ENCODE data around the gene EXOC1L. TPM values are rescaled to one million over a fixed set of nuclear protein-coding genes. Genes with fewer than 3 reads are reported as not detected.
"Not testable (repeated sequence)": the region's sequence is repeated elsewhere in the genome, so short reads cannot be mapped to it uniquely, and the experiment has no call there.

The EXOC1L gene
- total RNA-seq, 1 donor = not detected

DNA sequence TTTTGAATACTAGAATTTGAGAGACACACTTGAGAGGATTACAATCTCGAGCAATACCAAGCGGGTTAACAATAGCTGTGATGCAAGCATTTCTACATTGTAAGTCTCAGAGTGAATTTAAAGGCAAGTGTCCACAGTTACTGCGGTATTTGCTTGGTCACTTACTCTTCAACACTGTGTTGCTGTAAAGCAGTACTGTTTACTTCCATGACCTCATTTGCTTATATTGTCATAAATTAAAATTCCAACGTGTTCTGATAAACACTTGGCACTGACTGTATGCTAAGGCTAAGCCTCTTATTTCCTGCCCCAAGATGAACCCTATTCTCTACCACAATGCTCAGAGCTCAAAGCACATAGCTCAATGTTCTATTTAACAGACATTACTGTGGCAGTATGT is 11.1 kb downstream of the EXOC1L start:
- no peak overlapping the region for H3K4me3 ChIP-seq (ENCODE audit: low read depth, low read length)
- TF ChIP-seq, protein P1, sequence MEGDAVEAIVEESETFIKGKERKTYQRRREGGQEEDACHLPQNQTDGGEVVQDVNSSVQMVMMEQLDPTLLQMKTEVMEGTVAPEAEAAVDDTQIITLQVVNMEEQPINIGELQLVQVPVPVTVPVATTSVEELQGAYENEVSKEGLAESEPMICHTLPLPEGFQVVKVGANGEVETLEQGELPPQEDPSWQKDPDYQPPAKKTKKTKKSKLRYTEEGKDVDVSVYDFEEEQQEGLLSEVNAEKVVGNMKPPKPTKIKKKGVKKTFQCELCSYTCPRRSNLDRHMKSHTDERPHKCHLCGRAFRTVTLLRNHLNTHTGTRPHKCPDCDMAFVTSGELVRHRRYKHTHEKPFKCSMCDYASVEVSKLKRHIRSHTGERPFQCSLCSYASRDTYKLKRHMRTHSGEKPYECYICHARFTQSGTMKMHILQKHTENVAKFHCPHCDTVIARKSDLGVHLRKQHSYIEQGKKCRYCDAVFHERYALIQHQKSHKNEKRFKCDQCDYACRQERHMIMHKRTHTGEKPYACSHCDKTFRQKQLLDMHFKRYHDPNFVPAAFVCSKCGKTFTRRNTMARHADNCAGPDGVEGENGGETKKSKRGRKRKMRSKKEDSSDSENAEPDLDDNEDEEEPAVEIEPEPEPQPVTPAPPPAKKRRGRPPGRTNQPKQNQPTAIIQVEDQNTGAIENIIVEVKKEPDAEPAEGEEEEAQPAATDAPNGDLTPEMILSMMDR (IDR thresholded peaks at IDR 0.05; ENCODE audit: insufficient read depth, low read depth, low read length) = no peak
- peak; percentile 51 for DNase-seq (ENCODE audit: low read depth)

DNA sequence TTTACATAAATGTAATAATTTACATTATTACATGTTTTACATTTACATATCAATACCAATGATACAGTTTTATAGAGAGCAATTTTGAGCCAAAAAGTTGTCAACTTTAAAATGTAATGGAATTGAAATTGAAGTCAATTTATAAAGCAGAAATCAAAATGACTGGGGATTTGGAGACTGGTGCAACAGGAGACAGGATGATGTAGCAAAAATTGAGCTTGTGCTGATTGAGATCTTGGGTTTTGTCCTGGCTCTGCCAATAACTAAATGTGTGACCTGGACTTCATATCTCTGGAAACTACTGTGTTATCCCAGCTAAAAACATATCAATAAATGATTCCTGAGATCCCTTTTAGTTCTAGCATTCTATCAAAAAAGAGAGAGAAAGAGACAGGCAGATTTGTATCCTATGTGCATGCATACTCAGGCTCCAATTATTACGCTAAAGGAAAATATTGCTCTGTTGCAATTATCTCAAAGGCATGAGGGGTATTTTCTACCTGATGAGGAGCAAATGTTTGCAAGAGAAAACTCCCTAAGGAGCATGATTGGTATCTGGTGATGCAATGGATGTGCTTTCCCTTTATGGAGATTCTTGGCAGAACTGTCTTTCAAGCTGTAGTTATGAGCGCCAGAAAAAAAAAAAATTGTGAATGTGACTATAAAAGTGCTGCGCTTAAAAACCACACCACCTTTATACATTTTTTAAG is 14.7 kb downstream of the EXOC1L start:
- DNase-seq (ENCODE audit: low read depth) = no peak
- TF ChIP-seq, protein P1 (IDR thresholded peaks at IDR 0.05; ENCODE audit: insufficient read depth, low read depth, low read length) = no peak
- no peak overlapping the region for H3K4me3 ChIP-seq (ENCODE audit: low read depth, low read length)

DNA sequence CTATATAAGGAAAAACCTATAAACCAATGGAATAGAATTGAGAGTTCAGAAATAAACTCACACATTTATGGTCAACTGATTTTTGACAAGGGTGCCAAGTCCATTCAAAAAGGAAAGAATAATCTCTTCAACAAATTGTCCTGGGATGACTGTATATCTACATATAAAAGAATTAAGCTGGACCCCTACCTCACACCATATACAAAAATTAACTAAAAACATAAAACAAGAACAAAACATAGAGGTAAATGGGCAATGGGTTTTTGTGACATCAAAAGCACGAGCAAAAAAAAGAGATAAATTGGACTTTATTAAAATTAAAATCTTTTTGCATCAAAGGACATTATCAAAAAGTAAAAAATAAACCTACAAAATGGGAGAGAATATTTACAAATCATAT is 18.3 kb downstream of the EXOC1L start:
- TF ChIP-seq, protein P1 (IDR thresholded peaks at IDR 0.05; ENCODE audit: insufficient read depth, low read depth, low read length) = no peak
- no peak overlapping the region for H3K4me3 ChIP-seq (ENCODE audit: low read depth, low read length)
- DNase-seq (ENCODE audit: low read depth) = no peak

DNA sequence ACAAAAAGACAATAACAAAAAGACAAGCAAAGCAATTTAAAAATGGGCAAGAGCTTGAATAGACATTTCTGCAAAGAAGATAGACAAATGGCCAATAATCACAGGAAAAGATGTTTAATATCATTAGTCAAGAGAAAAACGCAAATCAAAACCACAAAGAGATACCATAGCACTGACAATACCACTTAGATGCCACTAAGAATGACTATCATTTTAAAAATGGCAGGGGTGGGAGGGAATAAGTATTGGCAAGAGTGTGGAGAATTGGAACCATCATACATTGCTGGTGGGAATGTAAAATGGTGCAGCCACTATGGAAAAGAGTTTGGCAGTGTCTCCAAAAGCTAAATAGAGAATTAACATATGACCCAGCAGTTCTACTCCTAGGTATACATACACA is 18.8 kb downstream of the EXOC1L start:
- no peak overlapping the region for H3K4me3 ChIP-seq (ENCODE audit: low read depth, low read length)
- no peak for DNase-seq (ENCODE audit: low read depth)
- TF ChIP-seq, protein P1 (IDR thresholded peaks at IDR 0.05; ENCODE audit: insufficient read depth, low read depth, low read length) = no peak

DNA sequence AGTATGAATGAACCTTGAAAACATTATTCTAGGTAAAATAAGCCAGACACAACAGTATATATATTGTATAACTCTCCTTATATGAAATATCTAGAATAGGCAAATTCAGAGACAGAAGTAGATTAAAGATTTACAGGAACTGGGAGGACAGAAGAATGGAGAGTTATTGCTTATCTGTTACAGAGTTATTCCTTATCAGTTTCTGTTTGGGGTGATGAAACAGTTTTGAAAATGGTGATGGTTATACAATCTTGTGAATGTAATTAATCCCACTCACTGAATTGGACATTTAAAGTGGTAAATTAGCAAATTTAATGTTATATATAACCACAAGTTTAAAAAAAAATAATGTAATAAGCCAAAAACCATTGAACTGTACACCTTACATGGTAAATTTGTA is 19.4 kb downstream of the EXOC1L start:
- no peak for DNase-seq (ENCODE audit: low read depth)
- H3K4me3 ChIP-seq (ENCODE audit: low read depth, low read length) = no peak overlapping the region
- TF ChIP-seq, protein P1 (IDR thresholded peaks at IDR 0.05; ENCODE audit: insufficient read depth, low read depth, low read length) = no peak

DNA sequence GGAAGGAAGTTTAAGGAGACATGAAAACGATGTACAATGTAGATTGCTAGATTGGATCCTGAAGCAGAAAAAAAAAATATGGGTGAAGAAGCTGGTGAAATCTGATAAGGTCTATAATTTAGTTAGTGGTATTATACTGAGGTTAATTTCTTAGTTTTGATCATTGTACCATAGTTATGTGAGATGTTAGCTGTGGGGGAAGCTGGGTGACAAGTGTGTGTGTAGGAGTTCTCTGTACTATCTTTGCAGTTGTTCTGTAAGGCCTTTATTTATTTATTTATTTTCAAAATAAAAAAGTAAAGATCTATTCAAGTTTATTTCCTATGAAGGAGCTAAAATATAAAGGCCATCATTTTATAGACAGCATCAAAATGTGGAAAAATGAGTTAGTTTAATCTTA is 21.4 kb downstream of the EXOC1L start:
- H3K4me3 ChIP-seq (ENCODE audit: low read depth, low read length) = no peak overlapping the region
- TF ChIP-seq, protein P1 (IDR thresholded peaks at IDR 0.05; ENCODE audit: insufficient read depth, low read depth, low read length) = no peak
- DNase-seq (ENCODE audit: low read depth) = no peak

DNA sequence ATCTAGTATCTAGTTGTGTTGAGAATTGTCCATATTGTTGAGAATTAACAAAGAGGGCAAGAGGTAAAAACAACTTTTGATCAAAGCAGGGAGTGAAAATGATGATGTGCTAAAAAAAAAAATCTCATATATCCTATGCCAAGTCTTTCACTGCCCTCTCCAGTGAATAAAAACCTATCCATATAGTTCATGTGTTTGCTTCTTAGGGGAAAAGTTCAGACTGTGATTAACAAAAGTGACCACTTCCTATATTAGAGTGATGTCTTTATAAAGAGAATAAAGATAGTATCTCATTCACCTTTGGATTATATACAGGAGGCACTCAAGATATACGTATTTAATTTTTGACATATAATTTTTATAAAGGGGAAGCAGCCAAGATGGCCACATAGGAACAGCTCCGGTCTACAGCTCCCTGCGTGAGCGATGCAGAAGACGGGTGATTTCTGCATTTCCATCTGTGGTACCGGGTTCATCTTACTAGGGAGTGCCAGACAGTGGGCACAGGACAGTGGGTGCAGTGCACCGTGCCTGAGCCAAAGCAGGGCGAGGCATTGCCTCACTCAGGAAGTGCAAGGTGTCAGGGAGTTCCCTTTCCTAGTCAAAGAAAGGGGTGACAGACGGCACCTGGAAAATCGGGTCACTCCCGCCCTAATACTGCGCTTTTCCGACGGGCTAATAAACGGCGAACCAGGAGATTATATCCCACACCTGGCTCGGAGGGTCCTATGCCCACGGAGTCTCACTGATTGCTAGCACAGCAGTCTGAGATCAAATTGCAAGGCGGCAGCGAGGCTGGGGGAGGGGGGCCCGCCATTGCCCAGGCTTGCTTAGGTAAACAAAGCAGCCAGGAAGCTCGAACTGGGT is 22.0 kb downstream of the EXOC1L start:
- peak overlapping the region; percentile 33 for H3K4me3 ChIP-seq (ENCODE audit: low read depth, low read length)

DNA sequence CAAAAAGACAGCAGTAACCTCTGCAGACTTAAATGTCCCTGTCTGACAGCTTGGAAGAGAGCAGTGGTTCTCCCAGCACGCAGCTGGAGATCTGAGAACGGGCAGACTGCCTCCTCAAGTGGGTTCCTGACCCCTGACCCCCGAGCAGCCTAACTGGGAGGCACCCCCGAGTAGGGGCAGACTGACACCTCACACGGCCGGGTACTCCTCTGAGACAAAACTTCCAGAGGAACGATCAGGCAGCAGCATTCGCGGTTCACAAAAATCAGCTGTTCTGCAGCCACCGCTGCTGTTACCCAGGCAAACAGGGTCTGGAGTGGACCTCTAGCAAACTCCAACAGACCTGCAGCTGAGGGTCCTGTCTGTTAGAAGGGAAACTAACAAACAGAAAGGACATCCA is 22.7 kb downstream of the EXOC1L start:
- not testable (repeated sequence) for DNase-seq (ENCODE audit: low read depth); H3K4me3 ChIP-seq (ENCODE audit: low read depth, low read length)

More for the DNA sequence above, 22.0 kb downstream of the EXOC1L start:
- not testable (repeated sequence) for DNase-seq (ENCODE audit: low read depth)

Data from fibroblast of villous mesenchyme (primary cell).